HG03095 (cell line): ENCODE measurements around the gene TNFRSF4.

ENCODE experiments used
- ATAC-seq: cut with Tn5 transposase; IDR thresholded peaks from one replicate; pipeline ENCODE4 v1.9.1; 2021; ENCODE audit warnings: moderate library complexity; ENCODE audit not compliant: unreplicated experiment

The TNFRSF4 gene

GRCh38 chr1:1234180-1234808 lies 20.3 kb upstream of the TNFRSF4 start:
- ATAC-seq, result no peak

- no peak for ATAC-seq
Observed at GRCh38 chr1:1233567-1233892, 19.6 kb upstream of the TNFRSF4 start.

- no peak for ATAC-seq
Observed at GRCh38 chr1:1232796-1233566, 19.0 kb upstream of the TNFRSF4 start.

GRCh38 chr1:1232208-1232795 lies 18.3 kb upstream of the TNFRSF4 start, which contains the start of gene B3GALT6:
Gene B3GALT6, plus strand, starts transcription at chr1:1232237. Its CDS starts 42 bp downstream, at chr1:1232279.
- no peak for ATAC-seq

- ATAC-seq, result peak; percentile 82
Observed at GRCh38 chr1:1231400-1232207, 17.7 kb upstream of the TNFRSF4 start, which contains the start of gene SDF4. Gene SDF4, minus strand, starts transcription at chr1:1232001. Its CDS starts 3,229 bp downstream, at chr1:1228772.

GRCh38 chr1:1230656-1231399 lies 16.9 kb upstream of the TNFRSF4 start:
- no peak for ATAC-seq

GRCh38 chr1:1229770-1230169 lies 15.8 kb upstream of the TNFRSF4 start:
- ATAC-seq, result no peak

- no peak for ATAC-seq
Observed at GRCh38 chr1:1228596-1229321, 14.8 kb upstream of the TNFRSF4 start.

- no peak for ATAC-seq
Observed at GRCh38 chr1:1228187-1228586, 14.2 kb upstream of the TNFRSF4 start.

- no peak for ATAC-seq
Observed at GRCh38 chr1:1227386-1227785, 13.4 kb upstream of the TNFRSF4 start.

GRCh38 chr1:1226566-1227362 lies 12.8 kb upstream of the TNFRSF4 start:
- ATAC-seq, result no peak

- ATAC-seq, result no peak
Observed at GRCh38 chr1:1225913-1226312, 12.0 kb upstream of the TNFRSF4 start.

- ATAC-seq, result no peak
Observed at GRCh38 chr1:1225238-1225845, 11.4 kb upstream of the TNFRSF4 start.

- no peak for ATAC-seq
Observed at GRCh38 chr1:1223891-1224290, 9.9 kb upstream of the TNFRSF4 start.

GRCh38 chr1:1223321-1223720 lies 9.4 kb upstream of the TNFRSF4 start:
- ATAC-seq, result no peak

GRCh38 chr1:1222575-1223225 lies 8.7 kb upstream of the TNFRSF4 start:
- ATAC-seq, result no peak

GRCh38 chr1:1221887-1222574 lies 8.1 kb upstream of the TNFRSF4 start:
- ATAC-seq, result no peak

- no peak for ATAC-seq
Observed at GRCh38 chr1:1220197-1220596, 6.2 kb upstream of the TNFRSF4 start.
